Breast epithelium (tissue), 4 donors: ENCODE measurements around the gene LRRFIP2. TPM values are rescaled to one million over a fixed set of nuclear protein-coding genes. Genes with fewer than 3 reads are reported as not detected.
A peak's percentile ranks its signal among the peaks of the same experiment; 100 is the strongest.

Experiments
- DNase-seq, 2 donors: peaks; one replicate each; pipeline ENCODE4 v3.0.0-alpha.2; 2019; ENCODE audit warnings: low spot score in 2 of 2
- H3K27ac ChIP-seq, 2 donors: fragments of 200-600 bp; sonication (generic) in 1 of 2; one replicate each; pipeline ENCODE4 v1.5.1; 2016 to 2019; ENCODE audit warnings: mild to moderate bottlenecking in 1 of 2
- H3K27me3 ChIP-seq, 2 donors: fragments of 200-600 bp; sonication (generic) in 1 of 2; one replicate each; pipeline versions ENCODE4 v1.5.1 to v1.6.0; 2017 to 2019; ENCODE audit warnings: control low read depth in 1 of 2, mild to moderate bottlenecking in 1 of 2
- H3K36me3 ChIP-seq: fragments of 200-600 bp; one replicate; pipeline ENCODE4 v1.5.1; 2019
- H3K4me1 ChIP-seq, 2 donors: fragments of 200-600 bp; sonication (generic); one replicate each; pipeline ENCODE4 v1.5.1; 2016 to 2019; ENCODE audit warnings: control low read depth in 1 of 2
- H3K4me3 ChIP-seq, 3 donors: fragments of 200-600 bp; sonication (generic); 1 replicate in 2 of 3; 2 replicates in 1 of 3; pipeline ENCODE4 v1.5.1; 2016 to 2019; ENCODE audit warnings: mild to moderate bottlenecking in 3 of 3, moderate library complexity in 2 of 3
- H3K9me3 ChIP-seq, 2 donors: fragments of 200-600 bp; sonication (generic) in 1 of 2; one replicate each; pipeline ENCODE4 v1.5.1; 2016 to 2019; ENCODE audit warnings: control low read depth in 1 of 2
- CTCF ChIP-seq, 3 donors: fragments of 450-650 bp; IDR thresholded peaks; one replicate each; pipeline ENCODE4 v1.5.1; 2016 to 2017; ENCODE audit warnings: antibody characterized with exemption in 3 of 3, mild to moderate bottlenecking in 3 of 3, moderate library complexity in 3 of 3
- POLR2A ChIP-seq: fragments of 450-650 bp; IDR thresholded peaks from one replicate; pipeline ENCODE4 v1.6.1; 2016; ENCODE audit warnings: antibody characterized with exemption, mild to moderate bottlenecking, moderate library complexity
- POLR2AphosphoS5 ChIP-seq, 3 donors: sonication (generic); formaldehyde crosslinking; IDR thresholded peaks; one replicate each; pipeline ENCODE4 v1.6.1; 2017; ENCODE audit warnings: antibody characterized with exemption in 3 of 3
- intact Hi-C: fragments of 100-400 bp; cut with DNase I; formaldehyde crosslinking; loops from one replicate; pipeline ENCODE4 v1.15.1; 2023; ENCODE audit warnings: low total_unique reads
- total RNA-seq, 3 donors: library from RNA; depleted of rRNA; stranded (reverse); fragments of >200 nt; gene quantifications; one replicate each; pipeline ENCODE4 v1.1.0, GENCODE V29; 2016

The LRRFIP2 gene
- total RNA-seq, 3 donors from 2014 or later: 50.2 to 65.9 (median 65.9) TPM

- H3K4me3 ChIP-seq: no peak overlapping the region
- H3K4me1 ChIP-seq: no peaks in the 10 kb centered on the region
- DNase-seq: no peak
- TF ChIP-seq POLR2A: no peak
- H3K27ac ChIP-seq: peak overlapping the region in 1 of 2 donors; percentile 6
- no peaks in the 10 kb centered on the region for H3K36me3 ChIP-seq
- H3K9me3 ChIP-seq: peaks cover 9% of the 10 kb centered on the region in 2 donors
- H3K27me3 ChIP-seq: no peaks in the 10 kb centered on the region
- intact Hi-C loops: no loop called here
Observed at GRCh38 chr3:37031096-37031682, 143.2 kb downstream of the LRRFIP2 start.

- intact Hi-C loops: no loop called here
- Histone ChIP-seq H3K9me3 (peaks cover 3 to 4% of the 10 kb centered on the region in 2 donors), H3K4me1 (no peaks in the 10 kb centered on the region), H3K27ac (no peak overlapping the region), H3K4me3 (no peak overlapping the region), H3K36me3 (no peaks in the 10 kb centered on the region), H3K27me3 (no peaks in the 10 kb centered on the region)
- no peak for DNase-seq
- TF ChIP-seq POLR2A: no peak
- TF ChIP-seq POLR2AphosphoS5 (IDR thresholded peaks at IDR 0.05): no peak
- TF ChIP-seq CTCF (IDR thresholded peaks at IDR 0.05): no peak
Observed at GRCh38 chr3:37030588-37030987, 143.8 kb downstream of the LRRFIP2 start.

- intact Hi-C loops: no loop called here
- H3K27me3 ChIP-seq: no peaks in the 10 kb centered on the region
- no peaks in the 10 kb centered on the region for H3K4me1 ChIP-seq
- no peaks in the 10 kb centered on the region for H3K9me3 ChIP-seq
- DNase-seq: no peak
- H3K4me3 ChIP-seq: no peak overlapping the region
- H3K27ac ChIP-seq: peak overlapping the region in 1 of 2 donors; percentile 30
- no peak for TF ChIP-seq CTCF (IDR thresholded peaks at IDR 0.05)
- no peak for TF ChIP-seq POLR2A
- TF ChIP-seq POLR2AphosphoS5 (IDR thresholded peaks at IDR 0.05): no peak
- no peaks in the 10 kb centered on the region for H3K36me3 ChIP-seq
Observed at GRCh38 chr3:37029516-37030163, 144.7 kb downstream of the LRRFIP2 start.

- H3K9me3 ChIP-seq: no peaks in the 10 kb centered on the region
- no peaks in the 10 kb centered on the region for H3K27me3 ChIP-seq
- H3K4me3 ChIP-seq: no peak overlapping the region
- no peak overlapping the region for H3K27ac ChIP-seq
- H3K4me1 ChIP-seq: no peaks in the 10 kb centered on the region
- no peaks in the 10 kb centered on the region for H3K36me3 ChIP-seq
- TF ChIP-seq POLR2AphosphoS5 (IDR thresholded peaks at IDR 0.05) (no peak), CTCF (IDR thresholded peaks at IDR 0.05) (no peak), POLR2A (no peak)
- DNase-seq: no peak
- intact Hi-C loops: no loop called here
Observed at GRCh38 chr3:37029111-37029510, 145.3 kb downstream of the LRRFIP2 start.

- no peaks in the 10 kb centered on the region for H3K36me3 ChIP-seq
- intact Hi-C loops: no loop called here
- H3K4me1 ChIP-seq: no peaks in the 10 kb centered on the region
- TF ChIP-seq POLR2AphosphoS5 (IDR thresholded peaks at IDR 0.05) (no peak), CTCF (IDR thresholded peaks at IDR 0.05) (no peak)
- H3K9me3 ChIP-seq: no peaks in the 10 kb centered on the region
- DNase-seq: no peak
- no peaks in the 10 kb centered on the region for H3K27me3 ChIP-seq
- H3K4me3 ChIP-seq: no peak overlapping the region
- H3K27ac ChIP-seq: no peak overlapping the region
Observed at GRCh38 chr3:37028329-37028728, 146.1 kb downstream of the LRRFIP2 start.
